GM08714 (cell line): ENCODE results near the gene LRRC7.
"Not testable (repeated sequence)": the region's sequence is repeated elsewhere in the genome, so short reads cannot be mapped to it uniquely, and the experiment has no call there.

ENCODE experiments used
- H3K4me3 ChIP-seq: fragments of 200-500 bp; sonication (Bioruptor generic); 2 replicates; pipeline ENCODE4 v1.5.1; 2014; ENCODE audit warnings: mild to moderate bottlenecking, low read length, inconsistent platforms
- ZNF274 ChIP-seq: IDR thresholded peaks from 2 replicates; pipeline ENCODE4 v1.6.1; 2012; ENCODE audit warnings: mild to moderate bottlenecking, low read depth, low read length

LRRC7 gene

GRCh38 chr1:69693921-69694675 is 126.4 kb downstream of the LRRC7 start:
- no peak overlapping the region for H3K4me3 ChIP-seq
- no peak for TF ChIP-seq ZNF274

GRCh38 chr1:69697340-69697739 is 129.6 kb downstream of the LRRC7 start:
- no peak overlapping the region for H3K4me3 ChIP-seq

GRCh38 chr1:69700770-69701169 is 133.0 kb downstream of the LRRC7 start:
- no peak overlapping the region for H3K4me3 ChIP-seq
- no peak for TF ChIP-seq ZNF274

More at GRCh38 chr1:69697340-69697739, 129.6 kb downstream of the LRRC7 start:
- TF ChIP-seq ZNF274 = no peak

GRCh38 chr1:69702085-69702484 is 134.4 kb downstream of the LRRC7 start:
- TF ChIP-seq ZNF274 = no peak
- H3K4me3 ChIP-seq = no peak overlapping the region

- no peak overlapping the region for H3K4me3 ChIP-seq
- no peak for TF ChIP-seq ZNF274
Observed at GRCh38 chr1:69706473-69706872, 138.8 kb downstream of the LRRC7 start.

GRCh38 chr1:69707103-69707502 is 139.4 kb downstream of the LRRC7 start:
- TF ChIP-seq ZNF274 = no peak
- H3K4me3 ChIP-seq = no peak overlapping the region

GRCh38 chr1:69710484-69711189 is 142.9 kb downstream of the LRRC7 start:
- no peak for TF ChIP-seq ZNF274
- no peak overlapping the region for H3K4me3 ChIP-seq

- no peak for TF ChIP-seq ZNF274
- no peak overlapping the region for H3K4me3 ChIP-seq
Observed at GRCh38 chr1:69711190-69711930, 143.6 kb downstream of the LRRC7 start.

- H3K4me3 ChIP-seq = not testable (repeated sequence)
Observed at GRCh38 chr1:69717834-69718233, 150.1 kb downstream of the LRRC7 start.

GRCh38 chr1:69728206-69728605 is 160.5 kb downstream of the LRRC7 start:
- no peak for TF ChIP-seq ZNF274
- H3K4me3 ChIP-seq = no peak overlapping the region

- no peak overlapping the region for H3K4me3 ChIP-seq
- TF ChIP-seq ZNF274 = no peak
Observed at GRCh38 chr1:69733061-69733460, 165.3 kb downstream of the LRRC7 start.

GRCh38 chr1:69737527-69738185 is 169.9 kb downstream of the LRRC7 start:
- TF ChIP-seq ZNF274 = no peak
- no peak overlapping the region for H3K4me3 ChIP-seq

GRCh38 chr1:69738458-69739250 is 170.9 kb downstream of the LRRC7 start:
- H3K4me3 ChIP-seq = no peak overlapping the region
- TF ChIP-seq ZNF274 = no peak

GRCh38 chr1:69739251-69739605 is 171.5 kb downstream of the LRRC7 start:
- no peak for TF ChIP-seq ZNF274
- H3K4me3 ChIP-seq = no peak overlapping the region

GRCh38 chr1:69743146-69743545 is 175.4 kb downstream of the LRRC7 start:
- H3K4me3 ChIP-seq = no peak overlapping the region
- TF ChIP-seq ZNF274 = no peak
